Psoas muscle (tissue), 8 donors: ENCODE results near the gene PCSK7. TPM values are rescaled to one million over a fixed set of nuclear protein-coding genes. Genes with fewer than 3 reads are reported as not detected.

ENCODE experiments used
- ATAC-seq, 4 donors: fragments of 200-7000 bp; cut with Tn5 transposase; one replicate each; pipeline ENCODE4 v1.9.1; 2020; ENCODE audit warnings: moderate library complexity in 3 of 4, mild to moderate bottlenecking in 2 of 4
- DNase-seq, 2 donors: peaks; one replicate each; pipeline ENCODE4 v3.0.0-alpha.2; 2020
- H3K27ac ChIP-seq: fragments of 200-600 bp; one replicate; pipeline ENCODE4 v1.8.0; 2022
- H3K27me3 ChIP-seq, 3 donors: fragments of 200-600 bp in 1 of 3; one replicate each; pipeline versions ENCODE4 v1.6.1 to v1.8.0; 2013 to 2022; ENCODE audit warnings: low read length in 2 of 3, mild to moderate bottlenecking in 2 of 3, moderate library complexity in 1 of 3; ENCODE audit not compliant: insufficient read depth in 3 of 3
- H3K36me3 ChIP-seq, 2 donors: fragments of 200-600 bp in 1 of 2; one replicate each; pipeline versions ENCODE4 v1.6.1 to v1.8.0; 2013 to 2022; ENCODE audit warnings: low read depth in 1 of 2, mild to moderate bottlenecking in 1 of 2, moderate library complexity in 1 of 2; ENCODE audit not compliant: insufficient read depth in 1 of 2
- H3K4me1 ChIP-seq: fragments of 200-600 bp; one replicate; pipeline ENCODE4 v1.8.0; 2022
- H3K4me3 ChIP-seq: fragments of 200-600 bp; one replicate; pipeline ENCODE4 v1.8.0; 2022; ENCODE audit warnings: mild to moderate bottlenecking
- H3K9me3 ChIP-seq: fragments of 200-600 bp; one replicate; pipeline ENCODE4 v1.8.0; 2022
- WGBS, 3 donors: extraction: QIAGEN DNeasy Blood & Tissue Kit; methylation state at CpG; one replicate each; pipeline versions ENCODE4 v1.1.6 to v1.1.7; 2013; 5-methylcytosine and 5-hydroxymethylcytosine counted together
- intact Hi-C, 2 donors: fragments of 100-400 bp; cut with DNase I; formaldehyde crosslinking; loops; one replicate each; pipeline versions ENCODE4 v1.11.0 to v1.14.2; 2022
- polyA plus RNA-seq, 3 donors: library from polyadenylated mRNA; stranded (reverse); fragments of 200-250 nt; gene quantifications; one replicate each; pipeline ENCODE4 v1.2.3, GENCODE V29; 2013
- total RNA-seq, 4 donors: library from RNA; stranded (reverse); fragmentation: NEBNext Ultra II Directional in 2 of 4; extraction: Animal tissue kit (Norgen Biotek cat#: 25700) in 2 of 4; gene quantifications; one replicate each; pipeline versions ENCODE4 v1.2.1 to v1.2.4, GENCODE V29; 2021 to 2023
- TF ChIP-seq, protein P1 (sequence below): fragments of 200-600 bp; IDR thresholded peaks from one replicate; pipeline ENCODE4 v1.8.0; 2022; ENCODE audit warnings: antibody characterized with exemption
- donor health status: healthy with polysubstance abuse.
- donor health status: DM: no; HTN: no; CAD: no; lungs with moderate emphysema.
- donor health status: Bipolar disorder and iron deficiency.
- donor health status: healthy.
- donor health status: DM: yes; HTN: yes; CAD: no.
- donor health status: DM: no; HTN: no; CAD: no.
- donor health status: DM: no; HTN: no; CAD: no.
- donor health status: DM: yes; HTN: yes; CAD: no.

Gene PCSK7
- total and polyA plus RNA-seq, 7 donors: 9.9 to 23.6 (median 17.5) TPM

DNA sequence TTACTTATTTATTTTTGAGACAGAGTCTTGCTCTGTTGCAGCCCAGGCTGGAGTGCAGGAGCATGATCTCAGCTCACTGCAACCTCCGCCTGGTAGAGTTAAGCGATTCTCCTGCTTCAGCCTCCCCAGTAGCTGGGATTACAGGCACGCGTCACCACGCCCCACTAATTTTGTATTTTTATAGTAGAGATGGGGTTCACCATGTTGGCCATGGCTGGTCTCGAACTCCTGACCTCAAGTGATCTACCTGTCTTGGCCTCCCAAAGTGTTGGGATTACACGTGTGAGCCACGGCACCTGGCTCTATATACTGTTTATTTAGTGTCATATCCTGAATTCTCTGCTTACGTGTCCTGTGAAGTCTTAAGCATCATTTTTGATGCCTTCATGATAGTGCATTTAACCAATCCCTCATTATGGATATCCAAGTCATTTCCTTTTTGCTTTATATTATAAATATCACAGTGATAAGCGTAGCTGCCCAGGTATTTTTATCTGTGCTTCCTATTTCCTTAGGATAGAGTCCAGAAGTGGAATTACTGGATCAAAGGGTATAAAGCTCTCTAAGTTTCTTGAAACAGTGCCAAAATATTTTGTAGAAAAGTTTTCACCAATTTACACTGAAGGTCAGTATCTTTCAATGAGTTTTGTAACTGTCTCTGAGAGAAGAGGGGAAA lies 54.2 kb downstream of the PCSK7 start:
- Histone ChIP-seq H3K4me1 (peaks cover 42% of the 10 kb centered on the region), H3K27me3 (no peaks in the 10 kb centered on the region), H3K27ac (peak overlapping the region; percentile 92), H3K9me3 (no peaks in the 10 kb centered on the region), H3K4me3 (peak overlapping the region; percentile 90), H3K36me3 (peaks cover 0 to 10% of the 10 kb centered on the region in 2 donors)
- ATAC-seq: no peak
- WGBS, 3 donors: 76 to 79% (median 78%) methylated on average over 10 of the region's 10 CpGs
- TF ChIP-seq, protein P1, sequence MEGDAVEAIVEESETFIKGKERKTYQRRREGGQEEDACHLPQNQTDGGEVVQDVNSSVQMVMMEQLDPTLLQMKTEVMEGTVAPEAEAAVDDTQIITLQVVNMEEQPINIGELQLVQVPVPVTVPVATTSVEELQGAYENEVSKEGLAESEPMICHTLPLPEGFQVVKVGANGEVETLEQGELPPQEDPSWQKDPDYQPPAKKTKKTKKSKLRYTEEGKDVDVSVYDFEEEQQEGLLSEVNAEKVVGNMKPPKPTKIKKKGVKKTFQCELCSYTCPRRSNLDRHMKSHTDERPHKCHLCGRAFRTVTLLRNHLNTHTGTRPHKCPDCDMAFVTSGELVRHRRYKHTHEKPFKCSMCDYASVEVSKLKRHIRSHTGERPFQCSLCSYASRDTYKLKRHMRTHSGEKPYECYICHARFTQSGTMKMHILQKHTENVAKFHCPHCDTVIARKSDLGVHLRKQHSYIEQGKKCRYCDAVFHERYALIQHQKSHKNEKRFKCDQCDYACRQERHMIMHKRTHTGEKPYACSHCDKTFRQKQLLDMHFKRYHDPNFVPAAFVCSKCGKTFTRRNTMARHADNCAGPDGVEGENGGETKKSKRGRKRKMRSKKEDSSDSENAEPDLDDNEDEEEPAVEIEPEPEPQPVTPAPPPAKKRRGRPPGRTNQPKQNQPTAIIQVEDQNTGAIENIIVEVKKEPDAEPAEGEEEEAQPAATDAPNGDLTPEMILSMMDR: no peak
- DNase-seq: no peak
- intact Hi-C loops: no loop called here

DNA sequence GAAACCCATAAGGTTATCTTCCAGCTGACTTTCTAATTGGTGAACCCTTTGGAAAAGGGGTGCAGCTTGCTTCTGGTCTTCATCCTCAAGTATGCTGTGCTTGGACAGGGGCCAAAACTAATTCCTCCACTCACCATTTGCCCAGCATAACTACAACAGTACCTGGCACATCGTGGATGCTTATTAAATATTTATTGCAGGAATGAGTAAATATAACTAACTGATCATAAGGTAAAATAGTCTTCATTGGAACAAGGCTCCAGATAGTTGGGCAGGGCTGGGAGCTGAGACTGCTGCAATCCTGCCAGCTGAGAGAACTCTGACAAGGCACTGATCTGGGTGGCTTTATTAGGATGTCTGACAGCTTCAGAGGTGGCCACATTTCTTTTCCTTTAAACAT lies 55.7 kb downstream of the PCSK7 start:
- no peak overlapping the region for H3K4me3 ChIP-seq
- no peaks in the 10 kb centered on the region for H3K36me3 ChIP-seq
- ATAC-seq (no peak), DNase-seq (no peak)
- H3K27me3 ChIP-seq: no peaks in the 10 kb centered on the region
- H3K27ac ChIP-seq: no peak overlapping the region
- TF ChIP-seq, protein P1: no peak
- intact Hi-C loops: no loop called here
- WGBS, 3 donors: 65 to 76% (median 71%) methylated on average over 1 of the region's 1 CpG
- H3K9me3 ChIP-seq: no peaks in the 10 kb centered on the region
- H3K4me1 ChIP-seq: peaks cover 50% of the 10 kb centered on the region

DNA sequence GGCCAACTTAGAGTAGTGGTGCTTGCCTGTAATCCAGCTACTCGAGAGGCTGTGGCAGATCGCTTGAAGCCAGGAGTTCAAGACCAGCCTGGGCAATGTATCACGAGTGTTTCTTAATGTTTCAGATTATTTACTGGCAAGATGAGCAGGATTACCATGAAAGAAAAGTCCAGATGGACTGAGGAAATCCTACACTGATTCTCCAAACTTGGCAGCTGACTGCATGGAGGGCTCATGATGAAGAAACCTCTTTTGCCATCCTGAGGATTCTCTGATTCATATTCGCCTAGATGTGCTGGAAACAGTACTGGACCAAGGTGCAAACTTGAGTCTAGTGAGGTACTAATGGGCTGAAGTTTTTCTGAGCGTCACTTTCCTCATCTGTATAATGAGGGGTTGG lies 56.1 kb downstream of the PCSK7 start:
- no peaks in the 10 kb centered on the region for H3K9me3 ChIP-seq
- 55 to 79% (median 64%) methylated on average over 5 of the region's 5 CpGs for WGBS, 3 donors
- peaks cover 50% of the 10 kb centered on the region for H3K4me1 ChIP-seq
- DNase-seq (no peak), ATAC-seq (no peak)
- TF ChIP-seq, protein P1: no peak
- H3K27ac ChIP-seq: no peak overlapping the region
- no peaks in the 10 kb centered on the region for H3K36me3 ChIP-seq
- no peaks in the 10 kb centered on the region for H3K27me3 ChIP-seq
- H3K4me3 ChIP-seq: no peak overlapping the region
- intact Hi-C loops: no loop called here

DNA sequence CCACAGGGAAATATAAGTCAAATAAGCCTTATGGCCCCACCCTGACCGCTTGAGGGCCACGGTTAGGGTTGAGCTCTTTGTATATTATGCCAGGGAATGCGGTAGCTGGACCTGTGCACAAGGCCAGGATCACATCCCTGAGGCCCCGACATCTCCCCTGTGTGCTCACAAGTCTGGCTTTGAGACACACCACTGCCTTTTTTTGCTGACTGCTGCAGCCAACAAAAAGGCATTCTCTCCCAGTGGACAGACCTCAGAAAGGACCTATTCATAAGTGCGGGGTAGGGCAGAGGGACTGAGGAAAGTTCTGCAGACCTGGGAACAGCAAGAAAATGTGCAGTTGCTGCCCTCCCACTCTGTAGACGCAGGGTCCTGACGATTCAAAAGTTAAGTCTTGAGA lies 56.8 kb downstream of the PCSK7 start:
- DNase-seq (no peak), ATAC-seq (no peak)
- intact Hi-C loops: no loop called here
- H3K27me3 ChIP-seq: no peaks in the 10 kb centered on the region
- no peak overlapping the region for H3K4me3 ChIP-seq
- TF ChIP-seq, protein P1: no peak
- no peaks in the 10 kb centered on the region for H3K36me3 ChIP-seq
- H3K4me1 ChIP-seq: peaks cover 48% of the 10 kb centered on the region
- no peak overlapping the region for H3K27ac ChIP-seq
- 40 to 60% (median 45%) methylated on average over 7 of the region's 7 CpGs for whole genome bisulfite sequencing, 3 donors
- H3K9me3 ChIP-seq: no peaks in the 10 kb centered on the region
